ENCODE measurements around the gene CISTR.

DNA sequence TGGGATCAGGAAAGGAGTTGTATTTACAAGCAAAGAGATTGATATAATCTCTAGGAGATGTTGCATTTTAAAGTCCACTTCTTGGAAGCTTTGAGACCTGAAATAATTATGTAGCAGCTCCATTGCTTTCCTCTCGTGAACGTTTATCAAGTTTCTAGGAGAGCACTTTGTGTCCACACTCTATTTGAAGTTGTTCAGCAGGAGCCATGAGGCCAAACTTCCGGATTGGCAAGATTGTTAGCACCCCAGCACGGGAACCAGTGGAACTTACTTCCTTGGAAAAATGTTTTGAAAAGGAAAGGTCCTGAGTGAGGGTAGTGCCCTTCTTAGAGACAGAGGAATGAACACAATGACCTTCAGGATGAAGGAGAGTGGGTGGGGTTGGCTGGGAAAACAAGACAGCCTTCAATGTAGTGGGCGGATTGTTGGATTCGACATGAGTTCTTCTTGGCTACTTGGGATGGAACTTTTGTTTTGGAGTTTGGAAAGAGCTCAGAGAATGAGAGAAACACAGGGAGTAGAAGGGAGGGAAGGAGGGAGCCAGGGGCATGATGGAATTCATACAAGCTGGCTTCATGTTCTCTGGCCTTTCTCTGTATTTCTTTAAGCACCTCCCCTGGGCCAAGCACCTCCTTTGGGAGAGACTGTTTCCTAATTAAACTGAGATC is 23.8 kb upstream of the CISTR start:
- no peak for TF ChIP-seq CTCF (IDR thresholded peaks at IDR 0.05; ENCODE audit: insufficient read depth, low read depth, low read length)
- no peak for TF ChIP-seq EZH2 (IDR thresholded peaks at IDR 0.05; ENCODE audit: insufficient read depth, low read length)

Measured in astrocyte (in vitro differentiated cells and primary cell).